GM03348 (cell line): ENCODE measurements around the gene ARAP1.

Experiments
- DNase-seq: peaks from one replicate; pipeline ENCODE4 v3.0.0; 2012; ENCODE audit warnings: low spot score

Gene ARAP1

GRCh38 chr11:72641522-72642042 is 110.6 kb downstream of the ARAP1 start:
- no peak for DNase-seq

DNA sequence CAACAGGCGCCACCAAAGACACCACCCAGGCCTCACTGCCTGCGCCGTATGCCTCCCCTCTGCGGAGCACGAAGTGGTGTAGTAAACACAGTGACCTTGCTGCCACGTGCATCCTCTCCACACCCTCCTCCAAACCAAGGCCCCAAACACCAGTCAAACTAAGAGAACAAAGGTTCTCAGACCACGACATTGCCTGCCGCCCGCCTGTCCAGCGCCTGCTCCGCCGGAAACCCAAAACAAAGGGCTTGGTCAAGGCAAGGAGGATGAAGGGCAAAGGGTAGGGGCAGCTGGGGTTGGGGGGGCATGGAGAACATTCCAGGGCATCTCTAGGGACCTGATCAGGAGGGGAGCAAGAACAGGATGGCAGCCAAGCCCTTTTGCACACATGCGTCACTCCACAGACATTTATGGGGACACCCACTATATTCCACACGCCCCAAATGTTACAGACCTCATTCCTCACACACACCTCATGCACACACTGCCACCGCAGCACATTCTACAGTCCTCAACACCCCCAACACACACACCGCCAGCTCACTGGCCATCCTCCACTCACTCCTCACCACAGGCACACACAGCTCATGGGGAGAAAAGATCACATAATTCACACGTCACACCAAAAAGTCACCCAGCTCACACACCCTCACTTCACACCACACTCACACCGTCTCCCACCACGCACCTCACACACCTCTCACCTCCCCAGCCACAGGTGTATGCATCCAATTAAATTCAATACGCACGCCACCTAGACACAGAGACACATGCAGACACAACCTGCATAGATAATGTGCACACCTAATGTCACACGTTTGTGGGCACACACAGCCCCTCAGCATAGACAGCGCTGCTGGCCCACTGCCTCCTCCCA is 112.5 kb downstream of the ARAP1 start:
- DNase-seq: no peak

DNA sequence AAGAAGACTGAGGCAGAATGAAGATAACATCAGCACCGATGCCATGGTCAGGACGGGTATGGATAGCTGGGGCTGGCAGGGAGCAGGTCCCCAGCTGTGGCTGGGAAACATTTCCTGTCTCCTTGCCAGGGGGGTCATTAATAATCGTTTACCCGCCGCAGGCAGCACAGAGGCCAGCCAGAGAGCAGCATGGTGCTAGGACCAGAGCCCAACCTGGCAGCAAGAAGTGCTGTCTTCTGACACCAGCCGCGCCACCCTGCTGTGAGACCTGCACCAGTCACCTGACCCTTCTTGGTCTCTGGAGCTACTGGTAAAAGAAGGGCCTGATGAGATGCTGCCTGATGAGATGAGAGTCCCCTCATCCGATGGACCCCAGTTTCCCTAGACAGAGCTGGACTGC is 114.3 kb downstream of the ARAP1 start:
- DNase-seq: no peak

GRCh38 chr11:72637198-72637597 is 115.0 kb downstream of the ARAP1 start:
- no peak for DNase-seq

- DNase-seq: no peak
Observed at GRCh38 chr11:72636376-72636775, 115.8 kb downstream of the ARAP1 start.

- no peak for DNase-seq
Observed at GRCh38 chr11:72635933-72636332, 116.3 kb downstream of the ARAP1 start.

GRCh38 chr11:72635309-72635915 is 116.8 kb downstream of the ARAP1 start:
- DNase-seq: no peak
